ENCODE results near the gene MAPT.

MAPT gene

GRCh38 chr17:46000757-46001156 lies 106.4 kb downstream of the MAPT start:
- TF ChIP-seq TCF12 (IDR thresholded peaks at IDR 0.05; ENCODE audit: low read depth), result no peak
- TF ChIP-seq TEAD4 (IDR thresholded peaks at IDR 0.05), result no peak
- no peak for TF ChIP-seq YY1 (IDR thresholded peaks at IDR 0.05; ENCODE audit: low read depth)
- no peak for TF ChIP-seq CEBPB (IDR thresholded peaks at IDR 0.05)
- no peak for TF ChIP-seq NFIC (IDR thresholded peaks at IDR 0.05)
- TF ChIP-seq FOXM1 (IDR thresholded peaks at IDR 0.05; ENCODE audit: borderline replicate concordance, low read depth), result no peak
- no peak for TF ChIP-seq USF1 (IDR thresholded peaks at IDR 0.05)
- no peak for TF ChIP-seq REST (IDR thresholded peaks at IDR 0.05; ENCODE audit: low read depth)
- TF ChIP-seq CREB1 (IDR thresholded peaks at IDR 0.05; ENCODE audit: low read depth), result no peak
- no peak for TF ChIP-seq ZBTB7A (IDR thresholded peaks at IDR 0.05; ENCODE audit: low read depth)
- no peak for TF ChIP-seq MAX (IDR thresholded peaks at IDR 0.05)
- no peak for TF ChIP-seq EGR1 (IDR thresholded peaks at IDR 0.05)
- TF ChIP-seq RAD21 (IDR thresholded peaks at IDR 0.05; ENCODE audit: low read depth), result no peak

- TF ChIP-seq USF1 (IDR thresholded peaks at IDR 0.05) (no peak), YY1 (IDR thresholded peaks at IDR 0.05; ENCODE audit: low read depth) (no peak), TCF12 (IDR thresholded peaks at IDR 0.05; ENCODE audit: low read depth) (no peak), TAF1 (IDR thresholded peaks at IDR 0.05; ENCODE audit: low read depth) (no peak), FOXM1 (IDR thresholded peaks at IDR 0.05; ENCODE audit: borderline replicate concordance, low read depth) (no peak), CREB1 (IDR thresholded peaks at IDR 0.05; ENCODE audit: low read depth) (no peak), EGR1 (IDR thresholded peaks at IDR 0.05) (no peak), MAX (IDR thresholded peaks at IDR 0.05) (no peak), ZBTB7A (IDR thresholded peaks at IDR 0.05; ENCODE audit: low read depth) (no peak), EP300 (IDR thresholded peaks at IDR 0.05; ENCODE audit: borderline replicate concordance) (no peak)
Observed at GRCh38 chr17:46001390-46002310, 107.3 kb downstream of the MAPT start.

- no peak for TF ChIP-seq CREB1 (IDR thresholded peaks at IDR 0.05; ENCODE audit: low read depth)
- TF ChIP-seq RAD21 (IDR thresholded peaks at IDR 0.05; ENCODE audit: low read depth), result peak; percentile 90
- TF ChIP-seq CEBPB (IDR thresholded peaks at IDR 0.05), result no peak
- no peak for TF ChIP-seq TEAD4 (IDR thresholded peaks at IDR 0.05)
Observed at GRCh38 chr17:46002311-46002972, 108.1 kb downstream of the MAPT start.

- TF ChIP-seq NFIC (IDR thresholded peaks at IDR 0.05), result no peak
- TF ChIP-seq TCF12 (IDR thresholded peaks at IDR 0.05; ENCODE audit: low read depth), result no peak
- no peak for TF ChIP-seq TAF1 (IDR thresholded peaks at IDR 0.05; ENCODE audit: low read depth)
- TF ChIP-seq REST (IDR thresholded peaks at IDR 0.05; ENCODE audit: low read depth), result no peak
- TF ChIP-seq CREB1 (IDR thresholded peaks at IDR 0.05; ENCODE audit: low read depth), result no peak
- no peak for TF ChIP-seq TEAD4 (IDR thresholded peaks at IDR 0.05)
- TF ChIP-seq USF1 (IDR thresholded peaks at IDR 0.05), result no peak
- no peak for TF ChIP-seq YY1 (IDR thresholded peaks at IDR 0.05; ENCODE audit: low read depth)
- TF ChIP-seq ZBTB7A (IDR thresholded peaks at IDR 0.05; ENCODE audit: low read depth), result no peak
- TF ChIP-seq CEBPB (IDR thresholded peaks at IDR 0.05), result no peak
- TF ChIP-seq MAX (IDR thresholded peaks at IDR 0.05), result no peak
- TF ChIP-seq EP300 (IDR thresholded peaks at IDR 0.05; ENCODE audit: borderline replicate concordance), result no peak
- no peak for TF ChIP-seq EGR1 (IDR thresholded peaks at IDR 0.05)
- no peak for TF ChIP-seq RAD21 (IDR thresholded peaks at IDR 0.05; ENCODE audit: low read depth)
- no peak for TF ChIP-seq FOXM1 (IDR thresholded peaks at IDR 0.05; ENCODE audit: borderline replicate concordance, low read depth)
Observed at GRCh38 chr17:46002973-46003316, 108.6 kb downstream of the MAPT start.

All from Ishikawa (cell line).